GM12878 (cell line): ENCODE results near the gene UGT2A3. TPM values are rescaled to one million over a fixed set of nuclear protein-coding genes. Genes with fewer than 3 reads are reported as not detected.

ENCODE experiments used
- ASH2L ChIP-seq: fragments of 300-600, 200-600 bp; sonication (generic); IDR thresholded peaks from 2 replicates; pipeline ENCODE4 v1.6.1; 2017; ENCODE audit warnings: low read depth, mild to moderate bottlenecking, borderline replicate concordance
- CBFB ChIP-seq: IDR thresholded peaks from 2 replicates; pipeline ENCODE4 v1.6.1; 2016; ENCODE audit warnings: antibody characterized with exemption, low read depth
- PML ChIP-seq: IDR thresholded peaks from 2 replicates; pipeline ENCODE4 v1.6.1; 2012; ENCODE audit warnings: low read length, inconsistent platforms
- POU2F2 ChIP-seq: IDR thresholded peaks from 3 replicates; pipeline ENCODE4 v1.6.1; 2011; ENCODE audit warnings: low read depth, mild to moderate bottlenecking, low read length, borderline replicate concordance
- ZBTB11 ChIP-seq: fragments of 450-650 bp; formaldehyde crosslinking; IDR thresholded peaks from 2 replicates; pipeline ENCODE4 v1.5.0; 2022; ENCODE audit warnings: mild to moderate bottlenecking, missing genetic modification characterization
- polyA plus RNA-seq, 11 experiments: library from polyadenylated mRNA; depleted of rRNA in 4 of 11; unstranded in 6 of 11; stranded (reverse) in 5 of 11; fragments of >200 nt; fragmentation: Nextera tagmentation in 4 of 11; fragmentation: Illumina TruSeq in 1 of 11; extraction: Ambion mirVana in 4 of 11; extraction: Trizol in 1 of 11; gene quantifications; 1 replicate in 1 of 11; 2 replicates in 10 of 11; pipeline versions ENCODE4 v1.2.1 to v1.2.3, GENCODE V29; 2011 to 2016; ENCODE audit warnings: inconsistent platforms in 2 of 11, missing spikeins in 2 of 11, low read depth in 1 of 11
- total RNA-seq, 4 experiments: library from RNA; depleted of rRNA in 3 of 4; stranded (reverse); fragments of >200 nt in 3 of 4; fragmentation: Illumina TruSeq in 1 of 4; extraction: Trizol in 1 of 4; gene quantifications; 2 replicates each; pipeline versions ENCODE4 v1.2.1 to v1.2.3, GENCODE V29; 2013 to 2021
- TF ChIP-seq, protein P1 (sequence below): fragments of 450-650 bp; IDR thresholded peaks from 2 replicates; pipeline ENCODE4 v1.6.1; 2017; ENCODE audit warnings: antibody characterized with exemption, mild to moderate bottlenecking, moderate library complexity
- TF ChIP-seq, protein P2 (sequence below): IDR thresholded peaks from 2 replicates; pipeline ENCODE4 v1.6.1; 2012; ENCODE audit warnings: low read depth, low read length, improper control_type of control experiment

UGT2A3 gene
- total and polyA plus RNA-seq, 10 of the 15 experiments (the other 5 are each of a cell fraction or from before 2014, with no cell fraction given), result 0.04 to 0.18 (median 0.09) TPM; not detected in 2

GRCh38 chr4:68985442-68985841 lies 33.8 kb upstream of the UGT2A3 start (continued):
- TF ChIP-seq, protein P1, sequence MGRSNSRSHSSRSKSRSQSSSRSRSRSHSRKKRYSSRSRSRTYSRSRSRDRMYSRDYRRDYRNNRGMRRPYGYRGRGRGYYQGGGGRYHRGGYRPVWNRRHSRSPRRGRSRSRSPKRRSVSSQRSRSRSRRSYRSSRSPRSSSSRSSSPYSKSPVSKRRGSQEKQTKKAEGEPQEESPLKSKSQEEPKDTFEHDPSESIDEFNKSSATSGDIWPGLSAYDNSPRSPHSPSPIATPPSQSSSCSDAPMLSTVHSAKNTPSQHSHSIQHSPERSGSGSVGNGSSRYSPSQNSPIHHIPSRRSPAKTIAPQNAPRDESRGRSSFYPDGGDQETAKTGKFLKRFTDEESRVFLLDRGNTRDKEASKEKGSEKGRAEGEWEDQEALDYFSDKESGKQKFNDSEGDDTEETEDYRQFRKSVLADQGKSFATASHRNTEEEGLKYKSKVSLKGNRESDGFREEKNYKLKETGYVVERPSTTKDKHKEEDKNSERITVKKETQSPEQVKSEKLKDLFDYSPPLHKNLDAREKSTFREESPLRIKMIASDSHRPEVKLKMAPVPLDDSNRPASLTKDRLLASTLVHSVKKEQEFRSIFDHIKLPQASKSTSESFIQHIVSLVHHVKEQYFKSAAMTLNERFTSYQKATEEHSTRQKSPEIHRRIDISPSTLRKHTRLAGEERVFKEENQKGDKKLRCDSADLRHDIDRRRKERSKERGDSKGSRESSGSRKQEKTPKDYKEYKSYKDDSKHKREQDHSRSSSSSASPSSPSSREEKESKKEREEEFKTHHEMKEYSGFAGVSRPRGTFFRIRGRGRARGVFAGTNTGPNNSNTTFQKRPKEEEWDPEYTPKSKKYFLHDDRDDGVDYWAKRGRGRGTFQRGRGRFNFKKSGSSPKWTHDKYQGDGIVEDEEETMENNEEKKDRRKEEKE, result no peak
- TF ChIP-seq, protein P2, sequence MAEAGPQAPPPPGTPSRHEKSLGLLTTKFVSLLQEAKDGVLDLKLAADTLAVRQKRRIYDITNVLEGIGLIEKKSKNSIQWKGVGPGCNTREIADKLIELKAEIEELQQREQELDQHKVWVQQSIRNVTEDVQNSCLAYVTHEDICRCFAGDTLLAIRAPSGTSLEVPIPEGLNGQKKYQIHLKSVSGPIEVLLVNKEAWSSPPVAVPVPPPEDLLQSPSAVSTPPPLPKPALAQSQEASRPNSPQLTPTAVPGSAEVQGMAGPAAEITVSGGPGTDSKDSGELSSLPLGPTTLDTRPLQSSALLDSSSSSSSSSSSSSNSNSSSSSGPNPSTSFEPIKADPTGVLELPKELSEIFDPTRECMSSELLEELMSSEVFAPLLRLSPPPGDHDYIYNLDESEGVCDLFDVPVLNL, result no peak
- TF ChIP-seq ZBTB11 (CRISPR knock-in tag) (no peak), POU2F2 (no peak), CBFB (no peak), PML (no peak), ASH2L (no peak)
- TF ChIP-seq, all 136 proteins: peak for 0
